Activated CD8-positive, alpha-beta T cell treated with anti-CD3 and anti-CD28 coated beads for 36 hours (primary cell): ENCODE measurements around the gene GPR160. TPM values are rescaled to one million over a fixed set of nuclear protein-coding genes. Genes with fewer than 3 reads are reported as not detected.
A peak's percentile ranks its signal among the peaks of the same experiment; 100 is the strongest.

Experiments used
- ATAC-seq: fragments of 200-7000 bp; cut with Tn5 transposase; one replicate; pipeline ENCODE4 v1.10.0; 2021; ENCODE audit warnings: mild to moderate bottlenecking, moderate library complexity
- CTCF ChIA-PET: fragments of 350-600 bp; sonication (Branson Sonifier 250); formaldehyde crosslinking; loops from one replicate; lab custom pipeline; 2021; ENCODE audit warnings: antibody characterized with exemption; lab: Charles Lee
- POLR2A ChIA-PET: fragments of 350-600 bp; sonication (Branson Sonifier 250); formaldehyde crosslinking; loops from one replicate; lab custom pipeline; 2021; ENCODE audit warnings: antibody characterized with exemption; lab: Charles Lee
- DNase-seq: peaks from one replicate; pipeline ENCODE4 v3.0.0-alpha.2; 2020
- H3K27ac Mint-ChIP-seq: one replicate; pipeline ENCODE4 v1.8.0; 2021; ENCODE audit warnings: mild to moderate bottlenecking, mixed read lengths
- H3K27me3 Mint-ChIP-seq: one replicate; pipeline ENCODE4 v1.8.0; 2021; ENCODE audit warnings: mixed read lengths
- H3K36me3 Mint-ChIP-seq: one replicate; pipeline ENCODE4 v1.8.0; 2021; ENCODE audit warnings: low read depth, mixed read lengths
- H3K4me1 Mint-ChIP-seq: one replicate; pipeline ENCODE4 v1.8.0; 2021; ENCODE audit warnings: low read depth, mixed read lengths
- H3K4me3 Mint-ChIP-seq: one replicate; pipeline ENCODE4 v1.8.0; 2021; ENCODE audit warnings: mild to moderate bottlenecking, moderate library complexity, mixed read lengths
- H3K9me3 Mint-ChIP-seq: one replicate; pipeline ENCODE4 v1.8.0; 2021; ENCODE audit warnings: mixed read lengths
- CTCF ChIP-seq: fragments of 200-600 bp; IDR thresholded peaks from one replicate; pipeline ENCODE4 v1.8.0; 2022; ENCODE audit warnings: antibody characterized with exemption, mild to moderate bottlenecking
- intact Hi-C: fragments of 100-400 bp; cut with micrococcal nuclease; formaldehyde crosslinking; loops from one replicate; pipeline ENCODE4 v1.10.0; 2022
- total RNA-seq, 2 experiments: library from RNA; stranded (reverse); gene quantifications; one replicate each; pipeline ENCODE4 v1.2.3, GENCODE V29; 2021

Gene GPR160
- total RNA-seq, 2 experiments from 2014 or later: 6.2 to 8.2 TPM

- Mint-ChIP-seq H3K9me3 (no peaks in the 10 kb centered on the region), H3K4me1 (peaks cover 21% of the 10 kb centered on the region), H3K27ac (no peak overlapping the region), H3K36me3 (no peaks in the 10 kb centered on the region), H3K4me3 (no peak overlapping the region), H3K27me3 (no peaks in the 10 kb centered on the region)
- DNase-seq (no peak), ATAC-seq (no peak)
- intact Hi-C loops: loop anchor here (10.0 kb wide), 1 partner anchor 188 kb away; the partner anchor contains the start of gene LRRC31
- no peak for TF ChIP-seq CTCF
- ChIA-PET CTCF (interaction anchor here (0.8 to 3.0 kb wide), 4 partner anchors 13 to 188 kb away, joined by 3 to 12 read pairs (median 4); partner anchors contain the start of gene GPR160), POLR2A (no interaction called here)
These were observed 14.6 kb downstream of the GPR160 start for GRCh38 chr3:170052398-170052797.

- CTCF ChIA-PET: interaction anchor here (0.6 to 3.0 kb wide), 12 partner anchors 8 to 291 kb away, joined by 3 to 12 read pairs (median 4); no protein-coding TSS in a partner anchor
- ATAC-seq: no peak
These were observed 16.4 kb downstream of the GPR160 start for GRCh38 chr3:170054204-170054603.

GRCh38 chr3:170055209-170055608, 17.4 kb downstream of the GPR160 start:
- Mint-ChIP-seq H3K27ac (no peak overlapping the region), H3K9me3 (no peaks in the 10 kb centered on the region), H3K4me3 (no peak overlapping the region), H3K4me1 (peaks cover 33% of the 10 kb centered on the region), H3K36me3 (no peaks in the 10 kb centered on the region), H3K27me3 (no peaks in the 10 kb centered on the region)
- DNase-seq (peak; percentile 51), ATAC-seq (peak; percentile 72)
- POLR2A ChIA-PET: no interaction called here
- intact Hi-C loops: loop anchor here (10.0 kb wide), 1 partner anchor 190 kb away; the partner anchor contains the start of gene LRRC31
- CTCF ChIA-PET: interaction anchor here (1.3 to 1.7 kb wide), 4 partner anchors 11 to 292 kb away, joined by 3 to 6 read pairs (median 4); no protein-coding TSS in a partner anchor
- no peak for TF ChIP-seq CTCF

More at GRCh38 chr3:170054204-170054603, 16.4 kb downstream of the GPR160 start:
- intact Hi-C loops: loop anchor here (10.0 kb wide), 1 partner anchor 189 kb away; the partner anchor contains the start of gene LRRC31
- Mint-ChIP-seq H3K36me3 (no peaks in the 10 kb centered on the region), H3K9me3 (no peaks in the 10 kb centered on the region), H3K4me1 (peaks cover 33% of the 10 kb centered on the region), H3K27me3 (no peaks in the 10 kb centered on the region), H3K27ac (no peak overlapping the region), H3K4me3 (no peak overlapping the region)
- TF ChIP-seq CTCF: peak; percentile 27
- POLR2A ChIA-PET: no interaction called here
- no peak for DNase-seq

- no peak for TF ChIP-seq CTCF
- ChIA-PET CTCF (interaction anchor here (0.8 to 1.6 kb wide), 6 partner anchors 21 to 357 kb away, joined by 3 to 5 read pairs (median 4); no protein-coding TSS in a partner anchor), POLR2A (interaction anchor here (0.8 to 1.1 kb wide), 2 partner anchors 11 to 293 kb away, joined by 3 to 4 read pairs; no protein-coding TSS in a partner anchor)
- no peak for DNase-seq
- H3K27ac Mint-ChIP-seq: peak overlapping the region; percentile 30
- no peak overlapping the region for H3K4me3 Mint-ChIP-seq
- H3K9me3 Mint-ChIP-seq: no peaks in the 10 kb centered on the region
- H3K4me1 Mint-ChIP-seq: peaks cover 33% of the 10 kb centered on the region
- intact Hi-C loops: loop anchor here (10.0 kb wide), 1 partner anchor 192 kb away; the partner anchor contains the start of gene LRRC31
- no peaks in the 10 kb centered on the region for H3K27me3 Mint-ChIP-seq
- no peaks in the 10 kb centered on the region for H3K36me3 Mint-ChIP-seq
- ATAC-seq: peak; percentile 80
These were observed 19.1 kb downstream of the GPR160 start for GRCh38 chr3:170056710-170057454.
